H1 (cell line): ENCODE results near the gene ASH1L. TPM values are rescaled to one million over a fixed set of nuclear protein-coding genes. Genes with fewer than 3 reads are reported as not detected.

Source experiments
- CTCF ChIA-PET: fragments of 300-600 bp; sonication (Branson Sonifier 250); formaldehyde crosslinking; loops from one replicate; lab custom pipeline; 2021; ENCODE audit not compliant: partially characterized antibody; lab: Charles Lee
- POLR2A ChIA-PET: fragments of 300-600 bp; sonication (Branson Sonifier 250); formaldehyde crosslinking; loops from one replicate; lab custom pipeline; 2021; ENCODE audit warnings: inconsistent platforms; ENCODE audit not compliant: partially characterized antibody; lab: Charles Lee
- DNase-seq, 2 experiments: peaks; one replicate each; pipeline versions ENCODE4 v3.0.0 to v3.0.0-alpha.2; 2010 to 2022; ENCODE audit warnings: low spot score in 2 of 2, low read depth in 1 of 2, mixed read lengths in 1 of 2
- FAIRE-seq: peaks from 2 replicates; lab custom pipeline; 2011; peaks lifted over from hg19 to GRCh38; lab: Jason Lieb, UNC
- H2AFZ ChIP-seq: 2 replicates; pipeline ENCODE4 v1.8.1; 2012; ENCODE audit warnings: low read length, inconsistent platforms
- H2AK5ac ChIP-seq: 2 replicates; pipeline ENCODE4 v1.6.1; 2013; ENCODE audit warnings: low read depth, low read length
- H2BK120ac ChIP-seq: replicated peaks from 2 replicates; pipeline ENCODE3; 2013; ENCODE audit warnings: low read depth, low read length, inconsistent platforms
- H2BK12ac ChIP-seq: 2 replicates; pipeline ENCODE4 v1.6.1; 2013; ENCODE audit warnings: low read depth, low read length
- H2BK15ac ChIP-seq: 2 replicates; pipeline ENCODE4 v1.6.1; 2013; ENCODE audit warnings: low read length
- H2BK20ac ChIP-seq: 2 replicates; pipeline ENCODE4 v1.6.1; 2013; ENCODE audit warnings: low read length
- H2BK5ac ChIP-seq: 2 replicates; pipeline ENCODE4 v1.6.1; 2013; ENCODE audit warnings: low read depth, low read length
- H3K14ac ChIP-seq: 2 replicates; pipeline ENCODE4 v1.6.1; 2013; ENCODE audit warnings: inconsistent platforms; ENCODE audit not compliant: insufficient read length
- H3K18ac ChIP-seq: 2 replicates; pipeline ENCODE4 v1.6.1; 2013; ENCODE audit warnings: low read length; ENCODE audit errors: extremely low read depth
- H3K23ac ChIP-seq: 2 replicates; pipeline ENCODE4 v1.6.1; 2013; ENCODE audit warnings: inconsistent platforms; ENCODE audit not compliant: insufficient read length
- H3K23me2 ChIP-seq: 2 replicates; pipeline ENCODE4 v1.6.1; 2013; ENCODE audit warnings: low read depth, low read length
- H3K27ac ChIP-seq: 2 replicates; pipeline ENCODE4 v1.6.1; 2011; ENCODE audit warnings: low read depth, low read length, inconsistent platforms
- H3K27me3 ChIP-seq, 4 experiments: replicated peaks in 1 of 4; 1 replicate in 1 of 4; 2 replicates in 3 of 4; pipeline versions ENCODE4 v1.6.1 to v1.8.1; 2011 to 2013; ENCODE audit warnings: low read length in 3 of 4, mild to moderate bottlenecking in 3 of 4, inconsistent platforms in 2 of 4, mixed read lengths in 2 of 4, moderate library complexity in 1 of 4; ENCODE audit not compliant: control insufficient read depth in 3 of 4, insufficient read depth in 3 of 4; ENCODE audit errors: extremely low read depth in 1 of 4
- H3K36me3 ChIP-seq, 4 experiments: 2 replicates each; pipeline versions ENCODE4 v1.6.1 to v1.8.1; 2011 to 2013; ENCODE audit warnings: mild to moderate bottlenecking in 4 of 4, low read length in 3 of 4, moderate library complexity in 2 of 4, control low read depth in 1 of 4, inconsistent platforms in 1 of 4; ENCODE audit not compliant: insufficient read depth in 4 of 4, control insufficient read depth in 2 of 4
- H3K4ac ChIP-seq: replicated peaks from 2 replicates; pipeline ENCODE3; 2013; ENCODE audit warnings: low read length, low read depth, mixed read lengths, inconsistent platforms; ENCODE audit not compliant: insufficient read length
- H3K4me1 ChIP-seq, 4 experiments: replicated peaks in 1 of 4; 1 replicate in 1 of 4; 2 replicates in 3 of 4; pipeline versions ENCODE4 v1.6.1 to v1.8.1; 2011 to 2013; ENCODE audit warnings: low read length in 3 of 4, inconsistent platforms in 2 of 4, mixed read lengths in 1 of 4; ENCODE audit not compliant: insufficient read depth in 4 of 4, control insufficient read depth in 3 of 4
- H3K4me2 ChIP-seq, 2 experiments: 2 replicates each; pipeline versions ENCODE4 v1.6.1 to v1.8.1; 2011 to 2013; ENCODE audit warnings: low read depth in 2 of 2, low read length in 2 of 2, control low read depth in 1 of 2, inconsistent platforms in 1 of 2, mild to moderate bottlenecking in 1 of 2; ENCODE audit not compliant: insufficient read depth in 1 of 2
- H3K4me3 ChIP-seq, 4 experiments: fragments of 200-600, 300-600 bp in 1 of 4; sonication (generic), shearing (Covaris generic), sonication (Bioruptor Twin) in 1 of 4; 2 replicates each; pipeline versions ENCODE4 v1.5.1 to v1.8.1; 2011 to 2016; ENCODE audit warnings: low read length in 4 of 4, low read depth in 3 of 4, control low read depth in 2 of 4, inconsistent platforms in 2 of 4, mild to moderate bottlenecking in 2 of 4, mixed read lengths in 1 of 4, moderate library complexity in 1 of 4; ENCODE audit not compliant: insufficient read depth in 2 of 4; ENCODE audit errors: extremely low read depth in 1 of 4
- H3K56ac ChIP-seq: replicated peaks from 2 replicates; pipeline ENCODE3; 2013; ENCODE audit warnings: low read depth, mild to moderate bottlenecking, mixed read lengths, low read length, inconsistent platforms; ENCODE audit not compliant: insufficient read length
- H3K79me1 ChIP-seq: 2 replicates; pipeline ENCODE4 v1.6.1; 2013; ENCODE audit warnings: low read depth, low read length, control low read depth
- H3K79me2 ChIP-seq, 2 experiments: 2 replicates each; pipeline versions ENCODE4 v1.6.1 to v1.8.1; 2012 to 2013; ENCODE audit warnings: low read length in 2 of 2, mild to moderate bottlenecking in 2 of 2, inconsistent platforms in 1 of 2; ENCODE audit not compliant: insufficient read depth in 2 of 2, control insufficient read depth in 1 of 2
- H3K9ac ChIP-seq, 4 experiments: replicated peaks in 1 of 4; 1 replicate in 1 of 4; 2 replicates in 3 of 4; pipeline versions ENCODE4 v1.6.1 to v1.8.1; 2011 to 2013; ENCODE audit warnings: low read depth in 3 of 4, low read length in 3 of 4, control low read depth in 2 of 4, mild to moderate bottlenecking in 2 of 4, moderate library complexity in 2 of 4, inconsistent platforms in 1 of 4; ENCODE audit errors: extremely low read depth in 1 of 4
- H3K9me3 ChIP-seq, 2 experiments: 2 replicates each; pipeline versions ENCODE4 v1.6.1 to v1.8.1; 2012 to 2013; ENCODE audit warnings: mild to moderate bottlenecking in 2 of 2, moderate library complexity in 2 of 2, control low read depth in 1 of 2, inconsistent platforms in 1 of 2, low read depth in 1 of 2, low read length in 1 of 2, mixed read lengths in 1 of 2; ENCODE audit not compliant: insufficient read depth in 2 of 2
- H4K20me1 ChIP-seq, 2 experiments: replicated peaks in 1 of 2; 2 replicates each; pipeline versions ENCODE3 to v1.8.1; 2011 to 2013; ENCODE audit warnings: inconsistent platforms in 2 of 2, low read length in 2 of 2, mild to moderate bottlenecking in 1 of 2; ENCODE audit not compliant: insufficient read depth in 2 of 2, control insufficient read depth in 1 of 2
- H4K5ac ChIP-seq: 2 replicates; pipeline ENCODE4 v1.6.1; 2013; ENCODE audit warnings: low read length, low read depth, mixed read lengths, inconsistent platforms; ENCODE audit not compliant: insufficient read length
- H4K8ac ChIP-seq: 2 replicates; pipeline ENCODE4 v1.8.0; 2013; ENCODE audit warnings: mild to moderate bottlenecking, moderate library complexity, low read length, inconsistent platforms; ENCODE audit not compliant: insufficient read depth; ENCODE audit errors: extremely low read depth
- H4K91ac ChIP-seq: replicated peaks from 2 replicates; pipeline ENCODE3; 2013; ENCODE audit warnings: low read length, mixed read lengths, inconsistent platforms; ENCODE audit not compliant: insufficient read length
- CHD1 ChIP-seq: IDR thresholded peaks from 2 replicates; pipeline ENCODE4 v1.6.1; 2012; ENCODE audit warnings: low read depth, low read length, improper control_type of control experiment
- HDAC2 ChIP-seq, 2 experiments: fragments of 300-600 bp in 1 of 2; sonication (generic) in 1 of 2; IDR thresholded peaks; 2 replicates each; pipeline ENCODE4 v1.6.1; 2011 to 2012; ENCODE audit warnings: low read depth in 2 of 2, low read length in 2 of 2, mild to moderate bottlenecking in 2 of 2, moderate library complexity in 2 of 2, borderline replicate concordance in 1 of 2, inconsistent platforms in 1 of 2
- JUN ChIP-seq: IDR thresholded peaks from 2 replicates; pipeline ENCODE4 v1.6.1; 2011; ENCODE audit warnings: low read depth, mild to moderate bottlenecking, improper control_type of control experiment, low read length
- RAD21 ChIP-seq, 2 experiments: IDR thresholded peaks in 1 of 2; conservative IDR thresholded peaks in 1 of 2; 2 replicates each; pipeline ENCODE4 v1.6.1; 2011; ENCODE audit warnings: low read depth in 2 of 2, low read length in 2 of 2, improper control_type of control experiment in 1 of 2, inconsistent platforms in 1 of 2, mild to moderate bottlenecking in 1 of 2, moderate library complexity in 1 of 2
- RFX5 ChIP-seq: IDR thresholded peaks from 2 replicates; pipeline ENCODE4 v1.6.1; 2011; ENCODE audit warnings: low read depth, low read length, improper control_type of control experiment, borderline replicate concordance
- SUZ12 ChIP-seq: fragments of 200-600 bp; sonication (generic); IDR thresholded peaks from 2 replicates; pipeline ENCODE4 v1.6.1; 2012; ENCODE audit warnings: mild to moderate bottlenecking, inconsistent platforms, low read length, moderate library complexity, mixed read lengths
- TCF12 ChIP-seq: IDR thresholded peaks from 2 replicates; pipeline ENCODE4 v1.6.1; 2011; ENCODE audit warnings: low read depth, mild to moderate bottlenecking, low read length
- WGBS, 2 experiments: shearing (Covaris generic) in 1 of 2; methylation state at CpG; one replicate each; pipeline versions ENCODE4 v1.1.6 to v1.1.7; 2013 to 2015; ENCODE audit warnings: low lambda C conversion rate in 2 of 2, mixed read lengths in 2 of 2, inconsistent platforms in 1 of 2, low coverage in 1 of 2, missing lambda C conversion rate in 1 of 2; ENCODE audit not compliant: insufficient replicate concordance in 2 of 2, insufficient coverage in 1 of 2, insufficient read length in 1 of 2; ENCODE audit errors: extremely low coverage in 1 of 2, missing lambda C conversion rate in 1 of 2; 5-methylcytosine and 5-hydroxymethylcytosine counted together
- polyA plus RNA-seq, 7 experiments: library from polyadenylated mRNA; depleted of rRNA in 3 of 7; stranded (reverse) in 5 of 7; unstranded in 2 of 7; fragments of >200 nt in 5 of 7; fragments of 200-250 nt in 2 of 7; gene quantifications; 1 replicate in 5 of 7; 2 replicates in 1 of 7; 4 replicates in 1 of 7; pipeline versions ENCODE4 v1.2.1 to v1.2.3, GENCODE V29; 2011 to 2013; ENCODE audit warnings: missing spikeins in 2 of 7, mixed read lengths in 2 of 7
- total RNA-seq: library from RNA; stranded (reverse); fragmentation: NEBNext Ultra II Directional; extraction: Animal tissue kit (Norgen Biotek cat#: 25700); gene quantifications from 2 replicates; pipeline ENCODE4 v1.2.1, GENCODE V29; 2021
- TF ChIP-seq, protein P1 (sequence below): IDR thresholded peaks from 2 replicates; pipeline ENCODE4 v1.6.1; 2011; ENCODE audit warnings: low read length, improper control_type of control experiment
- TF ChIP-seq, protein P2 (sequence below), 3 experiments: IDR thresholded peaks; 1 replicate in 2 of 3; 2 replicates in 1 of 3; pipeline versions ENCODE4 v1.5.1 to v1.6.1; 2011; ENCODE audit warnings: low read length in 3 of 3, mild to moderate bottlenecking in 3 of 3, inconsistent platforms in 2 of 3, low read depth in 1 of 3, moderate library complexity in 1 of 3; ENCODE audit not compliant: insufficient read depth in 1 of 3; ENCODE audit errors: control extremely low read depth in 1 of 3

Gene ASH1L
- total and polyA plus RNA-seq, 2 of the 8 experiments (the other 6 are each of a cell fraction or from before 2014, with no cell fraction given): 7.5 to 27.6 TPM

DNA sequence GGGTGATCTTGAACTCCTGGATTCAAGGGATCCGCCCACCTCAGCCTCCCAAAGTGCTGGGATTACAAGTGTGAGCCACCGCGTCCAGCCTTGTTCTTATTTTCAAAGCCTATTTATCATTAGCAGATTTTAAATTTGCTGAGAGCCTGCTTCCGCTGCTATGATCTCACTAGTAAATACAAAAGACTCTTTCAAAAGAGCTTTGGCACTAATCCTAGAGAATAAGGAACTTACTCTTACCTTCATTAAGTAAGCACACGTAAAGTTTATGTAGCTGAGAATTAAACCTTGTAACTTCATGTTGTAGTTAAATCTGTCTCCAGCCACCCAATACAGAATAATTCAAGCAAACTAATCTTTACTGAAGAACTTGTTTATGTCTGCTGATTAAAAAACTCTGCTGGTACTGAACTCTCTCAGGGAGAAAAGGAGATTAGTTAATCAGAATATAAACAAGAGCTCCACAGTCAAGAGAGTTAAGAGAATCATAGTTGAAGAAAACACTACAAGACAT is 169.6 kb downstream of the ASH1L start:
- H4K8ac ChIP-seq: no peak overlapping the region
- ChIA-PET CTCF (interaction anchor here (0.9 kb wide), 1 partner anchor 336 kb away, joined by 3 read pairs; no protein-coding TSS in a partner anchor), POLR2A (no interaction called here)
- H2AFZ ChIP-seq: no peak overlapping the region
- H3K23ac ChIP-seq: no peak overlapping the region
- no peak overlapping the region for H3K4me2 ChIP-seq
- no peak overlapping the region for H3K9ac ChIP-seq
- H3K79me2 ChIP-seq: no peaks in the 10 kb centered on the region
- H4K91ac ChIP-seq: no peak overlapping the region
- H2BK5ac ChIP-seq: no peak overlapping the region
- H4K5ac ChIP-seq: no peak overlapping the region
- H3K4ac ChIP-seq: no peak overlapping the region
- H2BK15ac ChIP-seq: no peak overlapping the region
- no peak overlapping the region for H3K56ac ChIP-seq
- no peak overlapping the region for H3K18ac ChIP-seq
- H2AK5ac ChIP-seq: no peak overlapping the region
- 93% methylated on average over 5 of the region's 5 CpGs; no CpG with 5 or more reads in 1 of the 2 experiments for WGBS, 2 experiments
- H3K9me3 ChIP-seq: no peaks in the 10 kb centered on the region
- no peak for DNase-seq
- H3K27me3 ChIP-seq: no peaks in the 10 kb centered on the region
- H4K20me1 ChIP-seq: no peaks in the 10 kb centered on the region
- no peak overlapping the region for H2BK20ac ChIP-seq
- H3K36me3 ChIP-seq: peaks cover 0 to 12% (median 4%) of the 10 kb centered on the region in 4 experiments; a peak in 4 of 8 replicates
- no peak overlapping the region for H3K27ac ChIP-seq
- H3K14ac ChIP-seq: no peak overlapping the region
- H3K79me1 ChIP-seq: no peaks in the 10 kb centered on the region
- no peaks in the 10 kb centered on the region for H3K4me1 ChIP-seq
- H2BK120ac ChIP-seq: no peak overlapping the region
- no peak overlapping the region for H2BK12ac ChIP-seq
- no peak overlapping the region for H3K4me3 ChIP-seq
- no peak for FAIRE-seq
- no peaks in the 10 kb centered on the region for H3K23me2 ChIP-seq
- TF ChIP-seq, protein P1, sequence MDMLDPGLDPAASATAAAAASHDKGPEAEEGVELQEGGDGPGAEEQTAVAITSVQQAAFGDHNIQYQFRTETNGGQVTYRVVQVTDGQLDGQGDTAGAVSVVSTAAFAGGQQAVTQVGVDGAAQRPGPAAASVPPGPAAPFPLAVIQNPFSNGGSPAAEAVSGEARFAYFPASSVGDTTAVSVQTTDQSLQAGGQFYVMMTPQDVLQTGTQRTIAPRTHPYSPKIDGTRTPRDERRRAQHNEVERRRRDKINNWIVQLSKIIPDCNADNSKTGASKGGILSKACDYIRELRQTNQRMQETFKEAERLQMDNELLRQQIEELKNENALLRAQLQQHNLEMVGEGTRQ: no peak
- TF ChIP-seq TCF12 (no peak), HDAC2 (IDR thresholded peaks at IDR 0.05; ENCODE audit: borderline replicate concordance in 1 of 2, low read depth in 2 of 2, low read length in 2 of 2) (no peak), JUN (no peak), SUZ12 (no peak), RFX5 (no peak), CHD1 (no peak), RAD21 (IDR thresholded peaks at IDR 0.05 in 1 of 2, conservative IDR thresholded peaks at IDR 0.05 in 1 of 2; ENCODE audit: low read depth in 2 of 2, low read length in 2 of 2) (no peak)
- TF ChIP-seq, protein P2, sequence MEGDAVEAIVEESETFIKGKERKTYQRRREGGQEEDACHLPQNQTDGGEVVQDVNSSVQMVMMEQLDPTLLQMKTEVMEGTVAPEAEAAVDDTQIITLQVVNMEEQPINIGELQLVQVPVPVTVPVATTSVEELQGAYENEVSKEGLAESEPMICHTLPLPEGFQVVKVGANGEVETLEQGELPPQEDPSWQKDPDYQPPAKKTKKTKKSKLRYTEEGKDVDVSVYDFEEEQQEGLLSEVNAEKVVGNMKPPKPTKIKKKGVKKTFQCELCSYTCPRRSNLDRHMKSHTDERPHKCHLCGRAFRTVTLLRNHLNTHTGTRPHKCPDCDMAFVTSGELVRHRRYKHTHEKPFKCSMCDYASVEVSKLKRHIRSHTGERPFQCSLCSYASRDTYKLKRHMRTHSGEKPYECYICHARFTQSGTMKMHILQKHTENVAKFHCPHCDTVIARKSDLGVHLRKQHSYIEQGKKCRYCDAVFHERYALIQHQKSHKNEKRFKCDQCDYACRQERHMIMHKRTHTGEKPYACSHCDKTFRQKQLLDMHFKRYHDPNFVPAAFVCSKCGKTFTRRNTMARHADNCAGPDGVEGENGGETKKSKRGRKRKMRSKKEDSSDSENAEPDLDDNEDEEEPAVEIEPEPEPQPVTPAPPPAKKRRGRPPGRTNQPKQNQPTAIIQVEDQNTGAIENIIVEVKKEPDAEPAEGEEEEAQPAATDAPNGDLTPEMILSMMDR (IDR thresholded peaks at IDR 0.05; ENCODE audit: control extremely low read depth in 1 of 3, insufficient read depth in 1 of 3, low read depth in 1 of 3, low read length in 3 of 3): no peak
